Measurements from ENCODE around the gene MPPED1. TPM values are rescaled to one million over a fixed set of nuclear protein-coding genes. Genes with fewer than 3 reads are reported as not detected.

MPPED1 gene
- total RNA-seq, 1 donor from 2014 or later: not detected

- H3K36me3 Mint-ChIP-seq (ENCODE audit: low read depth): no peaks in the 10 kb centered on the region
- intact Hi-C loops (cut with micrococcal nuclease): no loop called here
- no peaks in the 10 kb centered on the region for H3K9me3 Mint-ChIP-seq
- no peaks in the 10 kb centered on the region for H3K4me1 Mint-ChIP-seq (ENCODE audit: low read depth)
- no peak overlapping the region for H3K27ac Mint-ChIP-seq
- no peaks in the 10 kb centered on the region for H3K27me3 Mint-ChIP-seq (ENCODE audit: insufficient read depth)
- H3K4me3 Mint-ChIP-seq: no peak overlapping the region
- DNase-seq (ENCODE audit: low spot score): no peak
Measured at GRCh38 chr22:43504666-43505261, 93.0 kb downstream of the MPPED1 start.

- intact Hi-C loops (cut with micrococcal nuclease): no loop called here
- Mint-ChIP-seq H3K4me1 (ENCODE audit: low read depth) (no peaks in the 10 kb centered on the region), H3K36me3 (ENCODE audit: low read depth) (no peaks in the 10 kb centered on the region), H3K27me3 (ENCODE audit: insufficient read depth) (no peaks in the 10 kb centered on the region), H3K27ac (no peak overlapping the region), H3K9me3 (no peaks in the 10 kb centered on the region), H3K4me3 (no peak overlapping the region)
- DNase-seq (ENCODE audit: low spot score): no peak
Measured at GRCh38 chr22:43505423-43505822, 93.6 kb downstream of the MPPED1 start.

- intact Hi-C loops (cut with micrococcal nuclease): no loop called here
- no peaks in the 10 kb centered on the region for H3K36me3 Mint-ChIP-seq (ENCODE audit: low read depth)
- DNase-seq (ENCODE audit: low spot score): no peak
- no peaks in the 10 kb centered on the region for H3K4me1 Mint-ChIP-seq (ENCODE audit: low read depth)
- H3K9me3 Mint-ChIP-seq: no peaks in the 10 kb centered on the region
- no peak overlapping the region for H3K27ac Mint-ChIP-seq
- no peak overlapping the region for H3K4me3 Mint-ChIP-seq
- H3K27me3 Mint-ChIP-seq (ENCODE audit: insufficient read depth): no peaks in the 10 kb centered on the region
Measured at GRCh38 chr22:43505896-43506295, 94.1 kb downstream of the MPPED1 start.

- no peaks in the 10 kb centered on the region for H3K27me3 Mint-ChIP-seq (ENCODE audit: insufficient read depth)
- no peak overlapping the region for H3K27ac Mint-ChIP-seq
Measured at GRCh38 chr22:43506487-43506886, 94.7 kb downstream of the MPPED1 start.

GRCh38 chr22:43507235-43507634 is 95.4 kb downstream of the MPPED1 start:
- no peaks in the 10 kb centered on the region for H3K9me3 Mint-ChIP-seq
- intact Hi-C loops (cut with micrococcal nuclease): no loop called here

More at GRCh38 chr22:43506487-43506886, 94.7 kb downstream of the MPPED1 start:
- Mint-ChIP-seq H3K36me3 (ENCODE audit: low read depth) (no peaks in the 10 kb centered on the region), H3K9me3 (no peaks in the 10 kb centered on the region), H3K4me3 (no peak overlapping the region), H3K4me1 (ENCODE audit: low read depth) (no peaks in the 10 kb centered on the region)
- DNase-seq (ENCODE audit: low spot score): no peak
- intact Hi-C loops (cut with micrococcal nuclease): no loop called here

DNA sequence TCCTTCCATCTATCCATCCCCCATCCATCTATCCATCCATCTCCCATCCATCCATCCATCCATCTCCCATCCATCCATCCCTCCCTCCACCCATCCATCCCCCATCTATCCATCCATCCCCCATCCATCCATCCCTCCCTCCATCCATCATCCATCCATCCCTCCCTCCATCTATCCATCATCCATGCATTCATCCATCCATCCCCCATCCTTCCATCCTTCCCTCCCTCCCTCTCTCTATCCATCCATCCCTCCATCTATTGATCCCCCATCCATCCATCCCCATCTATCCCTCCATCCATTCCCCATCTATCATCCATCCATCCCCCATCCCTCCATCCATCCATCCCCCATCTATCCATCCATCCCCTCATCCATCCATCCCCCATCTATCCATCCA is 96.7 kb downstream of the MPPED1 start:
- no peak overlapping the region for H3K27ac Mint-ChIP-seq
- no peak for DNase-seq (ENCODE audit: low spot score)
- intact Hi-C loops (cut with micrococcal nuclease): no loop called here
- no peaks in the 10 kb centered on the region for H3K4me1 Mint-ChIP-seq (ENCODE audit: low read depth)
- H3K4me3 Mint-ChIP-seq: no peak overlapping the region
- H3K36me3 Mint-ChIP-seq (ENCODE audit: low read depth): no peaks in the 10 kb centered on the region
- H3K9me3 Mint-ChIP-seq: no peaks in the 10 kb centered on the region
- H3K27me3 Mint-ChIP-seq (ENCODE audit: insufficient read depth): no peaks in the 10 kb centered on the region

More at GRCh38 chr22:43507235-43507634, 95.4 kb downstream of the MPPED1 start:
- Mint-ChIP-seq H3K4me3 (no peak overlapping the region), H3K4me1 (ENCODE audit: low read depth) (no peaks in the 10 kb centered on the region), H3K36me3 (ENCODE audit: low read depth) (no peaks in the 10 kb centered on the region), H3K27me3 (ENCODE audit: insufficient read depth) (no peaks in the 10 kb centered on the region), H3K27ac (no peak overlapping the region)
- no peak for DNase-seq (ENCODE audit: low spot score)

- H3K27me3 Mint-ChIP-seq (ENCODE audit: insufficient read depth): no peaks in the 10 kb centered on the region
- H3K36me3 Mint-ChIP-seq (ENCODE audit: low read depth): no peaks in the 10 kb centered on the region
- intact Hi-C loops (cut with micrococcal nuclease): no loop called here
- H3K4me3 Mint-ChIP-seq: no peak overlapping the region
- DNase-seq (ENCODE audit: low spot score): no peak
- no peaks in the 10 kb centered on the region for H3K4me1 Mint-ChIP-seq (ENCODE audit: low read depth)
- H3K9me3 Mint-ChIP-seq: no peaks in the 10 kb centered on the region
- no peak overlapping the region for H3K27ac Mint-ChIP-seq
Measured at GRCh38 chr22:43509337-43509736, 97.5 kb downstream of the MPPED1 start.

- no peak overlapping the region for H3K27ac Mint-ChIP-seq
- H3K36me3 Mint-ChIP-seq (ENCODE audit: low read depth): no peaks in the 10 kb centered on the region
- H3K9me3 Mint-ChIP-seq: no peaks in the 10 kb centered on the region
- DNase-seq (ENCODE audit: low spot score): no peak
- no peaks in the 10 kb centered on the region for H3K27me3 Mint-ChIP-seq (ENCODE audit: insufficient read depth)
- intact Hi-C loops (cut with micrococcal nuclease): no loop called here
- H3K4me1 Mint-ChIP-seq (ENCODE audit: low read depth): no peaks in the 10 kb centered on the region
- H3K4me3 Mint-ChIP-seq: no peak overlapping the region
Measured at GRCh38 chr22:43510281-43511070, 98.7 kb downstream of the MPPED1 start.

DNA sequence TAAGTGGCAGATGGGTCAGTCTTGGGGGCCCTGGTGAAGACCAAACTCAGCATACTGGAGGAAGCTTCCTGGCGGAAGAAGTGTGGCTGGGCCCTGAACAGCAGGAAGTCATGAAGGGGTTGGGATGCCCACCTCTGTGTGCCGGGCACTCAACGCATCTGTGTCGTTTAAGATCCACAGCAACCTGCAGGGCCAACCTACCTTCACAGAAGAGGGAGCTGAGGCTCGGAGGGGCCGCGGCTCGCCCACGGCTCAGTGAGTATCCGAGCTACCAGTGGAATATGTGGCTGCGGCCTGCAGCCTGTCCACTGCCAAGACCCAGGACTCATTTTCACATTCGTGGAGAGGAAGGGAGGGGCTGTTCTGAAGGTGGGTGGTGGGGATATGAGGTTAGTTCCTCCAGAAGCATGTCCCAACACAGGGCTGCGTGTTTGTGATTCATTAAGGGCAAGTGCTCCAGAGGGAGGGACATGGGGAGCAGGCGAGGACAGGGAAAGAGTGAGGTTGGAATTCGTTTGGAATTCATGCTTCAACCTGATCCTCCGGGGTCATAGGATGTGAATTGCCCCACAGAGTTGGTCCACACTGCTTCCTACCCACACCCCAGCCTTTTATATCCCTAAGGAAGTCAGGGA is 99.6 kb downstream of the MPPED1 start:
- H3K27me3 Mint-ChIP-seq (ENCODE audit: insufficient read depth): no peaks in the 10 kb centered on the region
- no peak overlapping the region for H3K4me3 Mint-ChIP-seq
- DNase-seq (ENCODE audit: low spot score): no peak
- H3K36me3 Mint-ChIP-seq (ENCODE audit: low read depth): no peaks in the 10 kb centered on the region
- intact Hi-C loops (cut with micrococcal nuclease): no loop called here
- no peaks in the 10 kb centered on the region for H3K9me3 Mint-ChIP-seq
- H3K4me1 Mint-ChIP-seq (ENCODE audit: low read depth): no peaks in the 10 kb centered on the region
- no peak overlapping the region for H3K27ac Mint-ChIP-seq

- intact Hi-C loops (cut with micrococcal nuclease): no loop called here
- DNase-seq (ENCODE audit: low spot score): no peak
- Mint-ChIP-seq H3K4me1 (ENCODE audit: low read depth) (no peaks in the 10 kb centered on the region), H3K27me3 (ENCODE audit: insufficient read depth) (no peaks in the 10 kb centered on the region), H3K4me3 (no peak overlapping the region), H3K27ac (no peak overlapping the region), H3K9me3 (no peaks in the 10 kb centered on the region), H3K36me3 (ENCODE audit: low read depth) (no peaks in the 10 kb centered on the region)
Measured at GRCh38 chr22:43512279-43512678, 100.5 kb downstream of the MPPED1 start.

DNA sequence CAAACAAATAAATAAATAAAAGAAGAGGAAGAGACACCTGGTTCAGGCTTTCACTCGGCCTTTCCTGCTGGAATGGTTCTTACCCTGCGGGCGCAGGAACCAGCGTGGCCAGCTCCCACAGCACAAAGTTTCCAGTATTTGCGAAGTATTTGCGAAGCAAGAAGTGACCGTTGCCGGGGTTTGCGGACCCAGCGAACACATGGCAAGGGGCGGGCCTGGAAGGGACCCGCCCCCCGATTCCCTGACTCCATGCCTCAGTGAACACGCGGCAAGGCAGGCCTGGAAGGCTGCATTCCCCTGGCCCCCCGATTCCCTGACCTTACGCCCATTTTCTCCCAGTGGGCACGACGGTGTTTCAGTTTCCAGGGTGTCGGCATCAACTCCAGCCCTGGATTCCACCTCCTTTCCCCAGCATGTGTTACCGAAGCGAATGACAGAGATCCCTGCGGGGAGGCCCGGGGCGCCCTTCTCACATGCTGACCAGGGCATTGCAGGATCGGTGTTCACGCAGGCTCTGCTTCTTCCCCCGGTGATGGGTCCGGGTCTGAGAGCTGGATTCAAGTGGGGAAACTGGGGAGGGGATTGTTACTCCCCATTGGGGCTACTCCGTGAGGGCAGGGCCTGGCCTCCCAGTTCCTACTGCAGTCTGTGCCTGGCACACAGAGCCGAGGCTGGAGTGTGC is 102.8 kb downstream of the MPPED1 start:
- Mint-ChIP-seq H3K4me3 (no peak overlapping the region), H3K36me3 (ENCODE audit: low read depth) (no peaks in the 10 kb centered on the region), H3K27me3 (ENCODE audit: insufficient read depth) (no peaks in the 10 kb centered on the region), H3K4me1 (ENCODE audit: low read depth) (no peaks in the 10 kb centered on the region), H3K27ac (no peak overlapping the region), H3K9me3 (no peaks in the 10 kb centered on the region)
- intact Hi-C loops (cut with micrococcal nuclease): no loop called here
- no peak for DNase-seq (ENCODE audit: low spot score)

DNA sequence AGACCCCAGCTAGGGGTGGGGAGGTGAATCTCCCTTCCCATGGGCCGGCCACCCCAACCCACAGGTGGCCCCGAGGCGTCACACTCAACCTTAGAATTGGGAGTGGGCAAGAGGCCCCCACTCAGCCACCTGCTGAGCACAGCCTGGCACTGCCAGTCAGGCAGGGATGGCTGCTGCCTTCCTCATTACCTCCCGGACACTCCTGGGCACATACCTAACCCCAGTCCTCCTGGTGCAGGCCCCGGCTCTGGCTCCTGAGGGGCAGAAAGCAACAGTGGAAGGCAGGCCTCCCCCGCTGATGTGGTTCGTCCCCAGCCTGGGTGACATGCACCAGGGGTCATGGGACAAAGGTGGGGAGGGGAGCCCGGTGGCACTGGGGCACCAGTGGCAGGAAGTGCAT is 103.6 kb downstream of the MPPED1 start:
- no peaks in the 10 kb centered on the region for H3K27me3 Mint-ChIP-seq (ENCODE audit: insufficient read depth)
- no peaks in the 10 kb centered on the region for H3K36me3 Mint-ChIP-seq (ENCODE audit: low read depth)
- peaks cover 2% of the 10 kb centered on the region for H3K4me1 Mint-ChIP-seq (ENCODE audit: low read depth)
- no peak overlapping the region for H3K27ac Mint-ChIP-seq
- peaks cover 2% of the 10 kb centered on the region for H3K9me3 Mint-ChIP-seq
- no peak overlapping the region for H3K4me3 Mint-ChIP-seq
- no peak for DNase-seq (ENCODE audit: low spot score)
- intact Hi-C loops (cut with micrococcal nuclease): no loop called here

DNA sequence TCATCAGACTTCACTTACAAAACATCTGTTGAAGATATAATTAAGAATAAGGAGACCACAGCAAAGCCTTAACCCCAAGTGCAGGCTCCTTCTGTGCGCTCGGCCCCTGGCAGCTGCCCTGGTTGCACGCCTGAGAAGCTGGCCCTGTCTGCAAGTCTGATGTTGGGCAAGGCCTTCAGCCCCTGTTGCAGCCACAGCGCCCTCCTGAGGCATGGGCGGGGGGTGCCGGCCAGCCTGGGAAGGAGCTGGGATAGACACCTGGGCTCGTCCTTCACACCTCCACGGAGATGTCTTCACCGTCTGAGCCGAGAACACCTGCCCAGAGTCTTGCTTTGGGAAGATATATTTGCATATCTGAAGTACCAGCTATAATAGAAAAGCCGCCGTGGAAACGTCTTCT is 104.1 kb downstream of the MPPED1 start:
- Mint-ChIP-seq H3K27me3 (ENCODE audit: insufficient read depth) (no peaks in the 10 kb centered on the region), H3K27ac (no peak overlapping the region), H3K9me3 (peaks cover 3% of the 10 kb centered on the region), H3K4me1 (ENCODE audit: low read depth) (peaks cover 7% of the 10 kb centered on the region), H3K36me3 (ENCODE audit: low read depth) (no peaks in the 10 kb centered on the region), H3K4me3 (no peak overlapping the region)
- intact Hi-C loops (cut with micrococcal nuclease): no loop called here
- no peak for DNase-seq (ENCODE audit: low spot score)

Data from activated T-helper 1 cell treated with anti-CD3 and anti-CD28 coated beads, Interleukin-12 subunit alpha, Interleukin-12 subunit beta, Interleukin-2, Interleukin-4 antibody, amounts not matched to agents 30 ng/mL and 10 ng/mL and 1 ng/mL, durations not matched to agents 14 hours and 24 hours and 36 hours (primary cell).